Esophagus muscularis mucosa (tissue), 4 donors: Measurements from ENCODE around the gene COL25A1. TPM values are rescaled to one million over a fixed set of nuclear protein-coding genes. Genes with fewer than 3 reads are reported as not detected.
"Not testable (repeated sequence)": the region's sequence is repeated elsewhere in the genome, so short reads cannot be mapped to it uniquely, and the experiment has no call there.

Experiments
- DNase-seq: peaks from one replicate; pipeline ENCODE4 v3.0.0-alpha.2; 2017; ENCODE audit errors: extremely low spot score
- H3K27ac ChIP-seq, 4 donors: fragments of 200-600 bp; sonication (generic); replicated peaks in 1 of 4; 1 replicate in 3 of 4; 2 replicates in 1 of 4; pipeline ENCODE4 v1.5.1; 2016 to 2019; ENCODE audit warnings: mild to moderate bottlenecking in 1 of 4
- H3K27me3 ChIP-seq, 4 donors: fragments of 200-600 bp; sonication (generic); one replicate each; pipeline versions ENCODE4 v1.5.1 to v1.6.0; 2016 to 2019
- H3K36me3 ChIP-seq, 4 donors: fragments of 200-600 bp; sonication (generic); one replicate each; pipeline ENCODE4 v1.5.1; 2016 to 2019
- H3K4me1 ChIP-seq, 4 donors: fragments of 200-600 bp; sonication (generic); one replicate each; pipeline ENCODE4 v1.5.1; 2016 to 2019
- H3K4me3 ChIP-seq, 4 donors: fragments of 200-600 bp; sonication (generic); 1 replicate in 2 of 4; 2 replicates in 2 of 4; pipeline ENCODE4 v1.5.1; 2016 to 2019; ENCODE audit warnings: mild to moderate bottlenecking in 4 of 4, moderate library complexity in 1 of 4
- H3K9me3 ChIP-seq, 4 donors: fragments of 200-600 bp; sonication (generic); 1 replicate in 3 of 4; 2 replicates in 1 of 4; pipeline ENCODE4 v1.5.1; 2016 to 2019
- CTCF ChIP-seq, 3 experiments: fragments of 200-600 bp in 2 of 3; fragments of 450-650 bp in 1 of 3; sonication (generic) in 2 of 3; IDR thresholded peaks; one replicate each; pipeline ENCODE4 v1.5.1; 2017 to 2019; ENCODE audit warnings: antibody characterized with exemption in 3 of 3, mild to moderate bottlenecking in 2 of 3, moderate library complexity in 1 of 3
- EP300 ChIP-seq: sonication (generic); formaldehyde crosslinking; IDR thresholded peaks from one replicate; pipeline ENCODE4 v1.6.1; 2017; ENCODE audit warnings: antibody characterized with exemption
- POLR2A ChIP-seq: fragments of 450-650 bp; IDR thresholded peaks from one replicate; pipeline ENCODE4 v1.6.1; 2017; ENCODE audit warnings: antibody characterized with exemption, moderate library complexity, mild to moderate bottlenecking, low read depth
- POLR2AphosphoS5 ChIP-seq, 2 donors: sonication (generic); formaldehyde crosslinking; IDR thresholded peaks; one replicate each; pipeline ENCODE4 v1.6.1; 2017; ENCODE audit warnings: antibody characterized with exemption in 2 of 2
- WGBS: methylation state at CpG from one replicate; pipeline ENCODE4 v1.1.5; 2018; 5-methylcytosine and 5-hydroxymethylcytosine counted together
- intact Hi-C: fragments of 100-400 bp; cut with DNase I; formaldehyde crosslinking; loops from one replicate; pipeline ENCODE4 v1.15.1; 2023
- total RNA-seq, 4 donors: library from RNA; depleted of rRNA; stranded (reverse); fragments of >200 nt; gene quantifications; one replicate each; pipeline versions ENCODE4 v1.1.0 to v1.2.1, GENCODE V29; 2016

Gene COL25A1
- total RNA-seq, 4 donors from 2014 or later: 1.0 to 3.7 (median 2.0) TPM

- no peaks in the 10 kb centered on the region for H3K36me3 ChIP-seq
- no peaks in the 10 kb centered on the region for H3K4me1 ChIP-seq
- DNase-seq: no peak
- H3K27ac ChIP-seq: no peak overlapping the region
- H3K27me3 ChIP-seq: no peaks in the 10 kb centered on the region
- intact Hi-C loops: no loop called here
- TF ChIP-seq POLR2A (no peak), POLR2AphosphoS5 (IDR thresholded peaks at IDR 0.05) (no peak), CTCF (IDR thresholded peaks at IDR 0.05) (no peak), EP300 (no peak)
- H3K4me3 ChIP-seq: no peak overlapping the region
- H3K9me3 ChIP-seq: no peaks in the 10 kb centered on the region
- WGBS: 84% methylated on average over 1 of the region's 1 CpG
These were observed 427.7 kb downstream of the COL25A1 start for GRCh38 chr4:108874806-108875205.

- H3K27me3 ChIP-seq, H3K36me3 ChIP-seq, H3K4me3 ChIP-seq, H3K27ac ChIP-seq, H3K4me1 ChIP-seq, intact Hi-C loops, H3K9me3 ChIP-seq, DNase-seq: not testable (repeated sequence)
- WGBS: 92% methylated on average over 9 of the region's 9 CpGs
These were observed 432.5 kb downstream of the COL25A1 start for GRCh38 chr4:108869970-108870369.

GRCh38 chr4:108868606-108869227 is 433.7 kb downstream of the COL25A1 start:
- Histone ChIP-seq H3K36me3 (no peaks in the 10 kb centered on the region), H3K4me3 (no peak overlapping the region), H3K9me3 (no peaks in the 10 kb centered on the region), H3K27me3 (no peaks in the 10 kb centered on the region), H3K4me1 (no peaks in the 10 kb centered on the region), H3K27ac (no peak overlapping the region)
- intact Hi-C loops: no loop called here
- WGBS: 95% methylated on average over 1 of the region's 1 CpG
- TF ChIP-seq CTCF (IDR thresholded peaks at IDR 0.05) (no peak), EP300 (no peak), POLR2AphosphoS5 (IDR thresholded peaks at IDR 0.05) (no peak), POLR2A (no peak)
- no peak for DNase-seq

GRCh38 chr4:108867476-108867875 is 435.0 kb downstream of the COL25A1 start:
- intact Hi-C loops: no loop called here
- no peak for DNase-seq
- no peak for TF ChIP-seq CTCF (IDR thresholded peaks at IDR 0.05)
- no peak overlapping the region for H3K4me3 ChIP-seq
- H3K9me3 ChIP-seq: no peaks in the 10 kb centered on the region
- no peaks in the 10 kb centered on the region for H3K27me3 ChIP-seq
- H3K36me3 ChIP-seq: no peaks in the 10 kb centered on the region
- no peak overlapping the region for H3K27ac ChIP-seq
- H3K4me1 ChIP-seq: no peaks in the 10 kb centered on the region

- WGBS: 76% methylated on average over 2 of the region's 2 CpGs
- DNase-seq: no peak
- Histone ChIP-seq H3K4me3 (no peak overlapping the region), H3K9me3 (no peaks in the 10 kb centered on the region), H3K27ac (no peak overlapping the region), H3K4me1 (no peaks in the 10 kb centered on the region), H3K36me3 (no peaks in the 10 kb centered on the region), H3K27me3 (no peaks in the 10 kb centered on the region)
- TF ChIP-seq EP300 (no peak), POLR2A (no peak)
- intact Hi-C loops: no loop called here
These were observed 441.1 kb downstream of the COL25A1 start for GRCh38 chr4:108861334-108861733.

GRCh38 chr4:108854786-108855185 is 447.7 kb downstream of the COL25A1 start:
- no peak overlapping the region for H3K27ac ChIP-seq
- intact Hi-C loops: no loop called here
- no peak for DNase-seq
- no peaks in the 10 kb centered on the region for H3K9me3 ChIP-seq
- no peaks in the 10 kb centered on the region for H3K27me3 ChIP-seq
- no peaks in the 10 kb centered on the region for H3K4me1 ChIP-seq
- no peak for TF ChIP-seq EP300
- TF ChIP-seq POLR2A: no peak
- no peak for TF ChIP-seq POLR2AphosphoS5 (IDR thresholded peaks at IDR 0.05)
- no peak for TF ChIP-seq CTCF (IDR thresholded peaks at IDR 0.05)
- 94% methylated on average over 1 of the region's 1 CpG for WGBS
- H3K4me3 ChIP-seq: no peak overlapping the region
- no peaks in the 10 kb centered on the region for H3K36me3 ChIP-seq
